ENCODE data around the gene NAA38.

DNA sequence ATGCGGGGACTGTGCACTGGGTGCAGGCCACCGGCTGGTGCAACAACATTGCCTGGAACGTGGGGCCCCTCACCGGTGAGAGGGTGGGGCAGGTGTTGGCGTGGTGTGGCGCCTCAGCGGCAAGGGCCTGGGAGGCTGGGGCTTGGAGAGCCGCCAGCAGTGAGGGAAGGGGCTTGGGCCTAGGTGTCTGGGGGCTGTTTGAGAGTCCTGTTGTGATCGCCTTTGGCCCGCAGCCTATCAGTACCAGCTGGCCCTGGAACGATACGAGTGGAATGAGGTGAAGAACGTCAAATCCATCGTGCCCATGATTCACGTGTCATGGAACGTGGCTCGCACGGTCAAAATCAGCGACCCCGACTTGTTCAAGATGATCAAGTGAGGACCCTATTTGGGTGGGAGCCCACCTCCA, 5.1 kb downstream of the NAA38 start:
- TF ChIP-seq EZH2 (IDR thresholded peaks at IDR 0.05; ENCODE audit: low read depth, unreplicated experiment) (no peak), POLR2AphosphoS5 (IDR thresholded peaks at IDR 0.05; ENCODE audit: low read depth) (no peak), CREB1 (CRISPR knock-in tag; IDR thresholded peaks at IDR 0.05; ENCODE audit: low read depth) (no peak), EZH2phosphoT487 (IDR thresholded peaks at IDR 0.05; ENCODE audit: unreplicated experiment) (no peak), REST (IDR thresholded peaks at IDR 0.05; ENCODE audit: unreplicated experiment) (no peak), NANOG (IDR thresholded peaks at IDR 0.05; ENCODE audit: borderline replicate concordance) (no peak), ZNF114 (CRISPR knock-in tag; IDR thresholded peaks at IDR 0.05) (no peak), ZNF331 (CRISPR knock-in tag; IDR thresholded peaks at IDR 0.05; ENCODE audit: low read depth) (no peak), JUNB (IDR thresholded peaks at IDR 0.05; ENCODE audit: unreplicated experiment) (no peak)
- TF ChIP-seq, protein P1, sequence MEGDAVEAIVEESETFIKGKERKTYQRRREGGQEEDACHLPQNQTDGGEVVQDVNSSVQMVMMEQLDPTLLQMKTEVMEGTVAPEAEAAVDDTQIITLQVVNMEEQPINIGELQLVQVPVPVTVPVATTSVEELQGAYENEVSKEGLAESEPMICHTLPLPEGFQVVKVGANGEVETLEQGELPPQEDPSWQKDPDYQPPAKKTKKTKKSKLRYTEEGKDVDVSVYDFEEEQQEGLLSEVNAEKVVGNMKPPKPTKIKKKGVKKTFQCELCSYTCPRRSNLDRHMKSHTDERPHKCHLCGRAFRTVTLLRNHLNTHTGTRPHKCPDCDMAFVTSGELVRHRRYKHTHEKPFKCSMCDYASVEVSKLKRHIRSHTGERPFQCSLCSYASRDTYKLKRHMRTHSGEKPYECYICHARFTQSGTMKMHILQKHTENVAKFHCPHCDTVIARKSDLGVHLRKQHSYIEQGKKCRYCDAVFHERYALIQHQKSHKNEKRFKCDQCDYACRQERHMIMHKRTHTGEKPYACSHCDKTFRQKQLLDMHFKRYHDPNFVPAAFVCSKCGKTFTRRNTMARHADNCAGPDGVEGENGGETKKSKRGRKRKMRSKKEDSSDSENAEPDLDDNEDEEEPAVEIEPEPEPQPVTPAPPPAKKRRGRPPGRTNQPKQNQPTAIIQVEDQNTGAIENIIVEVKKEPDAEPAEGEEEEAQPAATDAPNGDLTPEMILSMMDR (conservative IDR thresholded peaks at IDR 0.05; ENCODE audit: low read depth in 2 of 2): no peak
- TF ChIP-seq, protein P2, sequence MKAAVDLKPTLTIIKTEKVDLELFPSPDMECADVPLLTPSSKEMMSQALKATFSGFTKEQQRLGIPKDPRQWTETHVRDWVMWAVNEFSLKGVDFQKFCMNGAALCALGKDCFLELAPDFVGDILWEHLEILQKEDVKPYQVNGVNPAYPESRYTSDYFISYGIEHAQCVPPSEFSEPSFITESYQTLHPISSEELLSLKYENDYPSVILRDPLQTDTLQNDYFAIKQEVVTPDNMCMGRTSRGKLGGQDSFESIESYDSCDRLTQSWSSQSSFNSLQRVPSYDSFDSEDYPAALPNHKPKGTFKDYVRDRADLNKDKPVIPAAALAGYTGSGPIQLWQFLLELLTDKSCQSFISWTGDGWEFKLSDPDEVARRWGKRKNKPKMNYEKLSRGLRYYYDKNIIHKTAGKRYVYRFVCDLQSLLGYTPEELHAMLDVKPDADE (IDR thresholded peaks at IDR 0.05): no peak
